NCI-H526 (cell line): ENCODE data around the gene DCBLD1.

Experiments used
- DNase-seq, 2 experiments: peaks; one replicate each; lab custom pipeline; 2025; lab: John Stamatoyannopoulos, UW

Gene DCBLD1

DNA sequence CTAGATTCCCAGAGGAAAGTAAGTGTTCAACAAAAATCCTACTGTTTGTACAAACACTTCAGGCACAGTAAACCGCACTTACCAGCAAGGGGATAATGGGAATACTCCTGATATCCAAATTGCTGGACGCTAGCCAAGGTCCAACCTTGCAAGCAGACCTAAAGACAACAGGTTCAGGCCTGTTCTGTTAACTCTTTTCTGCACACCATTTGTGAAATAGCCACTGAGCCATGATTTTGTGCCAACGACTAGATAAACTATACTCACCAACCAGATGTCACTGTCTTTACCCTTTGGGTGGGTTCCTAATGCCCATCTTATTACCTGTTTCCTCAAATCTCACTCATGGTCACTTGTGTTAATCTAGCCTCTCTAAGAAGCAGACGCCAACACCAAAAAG, 76.3 kb downstream of the DCBLD1 start:
- no peak for DNase-seq

DNA sequence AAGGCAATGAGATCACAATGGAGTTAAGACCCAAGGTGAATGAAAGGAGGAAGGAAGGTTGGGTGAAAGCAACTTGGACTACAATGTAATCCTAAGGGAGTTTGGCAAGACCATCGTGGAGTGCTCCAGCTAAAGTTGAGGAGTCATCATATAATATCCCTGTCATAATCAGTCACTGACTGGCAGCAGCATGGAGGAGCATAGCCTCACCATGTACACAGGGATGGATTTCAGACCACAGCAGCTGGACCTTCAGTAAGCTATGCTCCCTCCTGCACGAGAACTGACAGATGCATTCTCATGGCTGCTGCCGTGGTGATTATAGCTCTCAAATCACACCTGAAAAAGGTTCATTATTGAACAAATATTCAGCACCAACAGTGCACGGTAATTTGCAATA, 76.8 kb downstream of the DCBLD1 start:
- DNase-seq: no peak

DNA sequence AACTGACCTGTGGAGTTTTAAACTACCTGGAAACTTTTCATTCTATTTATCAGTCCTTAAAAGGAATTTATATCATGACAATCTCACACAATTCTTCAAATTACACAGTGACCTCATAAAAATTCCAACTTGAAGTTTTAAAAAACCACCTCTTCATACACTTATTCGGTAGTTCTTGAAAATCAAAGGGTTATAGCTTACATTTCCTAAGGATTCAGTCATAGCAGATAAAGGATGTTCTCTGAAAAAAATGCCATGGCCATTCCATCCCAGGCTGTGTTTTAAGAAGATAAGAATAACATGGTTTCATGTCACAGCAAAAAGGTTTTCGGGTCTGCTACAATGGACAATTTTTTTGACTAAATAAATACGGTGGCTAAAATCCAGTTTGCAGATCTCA, 78.7 kb downstream of the DCBLD1 start:
- DNase-seq: no peak

DNA sequence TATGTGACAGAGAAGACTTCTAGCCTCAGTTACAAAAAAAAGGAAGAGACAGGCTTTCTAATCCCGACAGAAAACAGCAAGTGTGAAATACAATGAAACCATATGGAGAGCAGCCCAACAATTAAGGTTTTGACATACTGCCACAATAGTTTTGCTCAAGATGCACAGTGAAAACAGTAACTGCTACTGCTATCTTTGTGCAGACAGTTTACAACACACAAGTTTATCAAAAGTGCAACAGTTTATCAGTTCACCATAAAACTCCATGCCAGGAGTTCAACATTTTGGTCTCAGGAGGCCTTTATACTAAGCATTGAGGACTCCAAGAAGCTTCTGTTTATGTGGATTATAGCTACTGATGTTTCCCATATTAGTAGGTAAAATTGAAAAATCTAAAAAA, 82.2 kb downstream of the DCBLD1 start:
- DNase-seq: no peak

DNA sequence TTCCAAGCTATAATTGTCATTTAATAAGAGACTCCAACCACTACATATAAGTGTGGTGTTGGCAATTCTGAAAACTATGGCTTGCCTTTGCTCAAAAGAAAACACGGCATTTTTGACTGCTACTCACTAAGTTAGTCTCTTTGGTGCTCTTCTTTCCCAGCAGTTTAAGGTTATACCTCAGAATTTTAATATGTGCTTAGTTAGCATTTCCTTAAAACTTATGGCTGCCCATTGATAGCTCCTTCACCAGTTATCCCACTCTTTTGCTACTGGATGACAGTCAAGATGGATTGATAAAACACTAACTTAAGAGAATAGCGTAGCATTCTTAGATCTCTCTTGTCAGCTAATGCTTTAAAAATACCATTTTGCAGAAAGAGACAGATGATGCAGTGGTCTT, 85.8 kb downstream of the DCBLD1 start:
- no peak for DNase-seq

DNA sequence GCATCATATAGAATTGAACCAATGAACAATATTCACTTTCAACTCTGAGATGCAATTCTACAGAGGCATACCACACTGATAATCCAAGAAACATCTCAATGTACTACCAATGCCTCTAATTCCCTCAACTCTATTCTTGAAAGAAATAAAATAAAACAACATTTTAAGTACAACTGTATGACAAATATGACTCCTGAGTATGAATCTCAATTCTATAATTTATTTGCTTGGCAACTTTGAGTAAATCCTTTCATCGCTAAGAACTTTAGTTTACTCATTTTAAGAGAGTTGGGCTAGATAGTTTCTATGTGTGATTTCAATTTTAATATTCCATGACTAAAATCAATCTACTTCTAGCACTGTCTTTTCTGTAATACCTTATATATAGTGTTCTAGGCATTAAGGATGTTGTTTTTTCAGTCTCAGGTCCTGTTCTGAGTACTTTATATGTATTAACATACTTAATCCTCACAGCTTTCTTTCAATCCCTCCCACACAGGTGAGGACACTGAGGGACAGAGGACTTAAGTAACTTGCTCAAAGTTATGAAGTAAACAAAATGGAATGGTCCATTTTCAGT, 86.4 kb downstream of the DCBLD1 start:
- no peak for DNase-seq

DNA sequence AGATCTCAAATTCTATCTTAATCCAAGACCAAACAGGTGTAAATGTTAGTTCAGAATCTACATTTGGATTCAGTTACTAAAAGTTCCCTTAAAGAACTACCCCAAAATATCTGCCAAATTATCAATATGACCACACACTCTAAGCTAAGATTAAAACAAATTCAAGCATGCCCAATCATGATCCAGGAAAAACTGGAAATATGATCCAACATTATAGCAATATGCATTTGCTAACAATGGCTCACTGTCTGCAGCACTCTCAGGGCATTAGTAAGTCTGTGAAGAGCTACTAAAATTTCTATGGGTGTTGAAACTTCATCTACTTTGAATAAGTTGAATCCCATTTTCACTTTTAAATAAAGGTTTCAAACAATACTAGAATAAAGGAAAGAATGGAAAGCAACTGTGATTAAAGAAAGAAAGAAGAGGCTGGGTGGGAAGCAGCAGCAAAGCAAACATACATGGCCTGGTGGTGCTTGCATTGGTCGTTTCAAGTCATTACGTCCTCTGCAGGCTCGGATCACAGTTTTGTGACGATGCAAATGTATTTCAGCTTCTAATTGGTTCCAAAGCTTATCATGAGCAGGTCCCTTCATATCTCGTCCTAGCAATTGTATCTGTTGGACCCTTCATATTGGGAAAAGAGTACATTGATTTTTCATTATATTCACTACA, 90.7 kb downstream of the DCBLD1 start:
- peak; percentile 48 to 51 for DNase-seq

DNA sequence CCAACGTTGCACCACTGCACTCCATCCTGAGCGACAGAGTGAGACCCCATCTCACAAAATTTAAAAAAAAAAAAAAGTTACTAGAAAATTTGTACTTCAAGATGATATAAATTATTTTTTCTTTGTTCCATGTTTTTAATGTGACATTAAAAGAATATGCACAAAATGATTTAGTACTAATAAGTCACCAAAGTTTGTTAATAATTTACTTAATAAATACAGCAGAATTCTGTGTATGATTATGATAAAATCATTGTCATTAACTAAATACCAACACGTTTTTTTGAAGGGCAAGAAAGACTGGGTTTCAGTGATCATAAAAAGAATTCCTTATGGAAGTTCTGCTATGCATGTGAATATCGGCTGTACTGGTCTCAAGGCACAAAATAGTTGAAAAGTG, 91.7 kb downstream of the DCBLD1 start:
- no peak for DNase-seq

DNA sequence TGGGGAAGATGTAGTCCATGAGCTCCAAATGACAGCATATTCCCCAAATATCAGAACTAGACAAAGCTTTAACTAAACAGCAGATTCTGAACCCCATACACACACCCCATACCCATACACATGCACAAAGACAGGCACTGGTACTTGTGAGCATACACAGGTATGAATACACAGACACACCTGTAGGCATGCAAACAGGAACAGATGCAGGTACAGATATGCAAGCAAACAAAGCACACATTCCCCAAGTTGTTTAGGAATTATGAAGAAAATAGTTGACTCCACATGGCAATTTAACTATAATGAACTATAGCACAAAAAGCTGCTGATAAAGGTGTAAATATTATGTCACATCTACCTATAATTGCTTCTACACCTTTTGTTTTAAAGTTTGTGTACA, 103.2 kb downstream of the DCBLD1 start:
- no peak for DNase-seq

DNA sequence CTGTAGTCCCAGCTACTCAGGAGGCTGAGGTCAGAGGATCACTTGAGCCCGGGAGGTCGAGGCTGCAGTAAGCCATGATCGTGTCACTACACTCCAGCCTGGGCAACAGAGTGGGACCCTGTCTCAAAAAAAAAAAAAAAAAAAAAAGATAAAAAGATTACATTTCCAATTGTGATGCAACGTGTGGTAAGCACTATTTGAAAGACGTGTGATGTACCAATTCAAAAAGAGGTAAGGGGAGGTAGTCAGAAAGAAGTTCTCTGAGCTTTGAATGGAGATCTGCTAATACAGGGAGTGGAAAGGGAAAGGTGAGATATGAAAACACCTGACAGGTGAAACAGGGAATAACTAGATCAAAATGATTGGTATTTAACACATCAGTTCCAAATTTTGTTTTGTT, 108.0 kb downstream of the DCBLD1 start:
- DNase-seq: no peak

DNA sequence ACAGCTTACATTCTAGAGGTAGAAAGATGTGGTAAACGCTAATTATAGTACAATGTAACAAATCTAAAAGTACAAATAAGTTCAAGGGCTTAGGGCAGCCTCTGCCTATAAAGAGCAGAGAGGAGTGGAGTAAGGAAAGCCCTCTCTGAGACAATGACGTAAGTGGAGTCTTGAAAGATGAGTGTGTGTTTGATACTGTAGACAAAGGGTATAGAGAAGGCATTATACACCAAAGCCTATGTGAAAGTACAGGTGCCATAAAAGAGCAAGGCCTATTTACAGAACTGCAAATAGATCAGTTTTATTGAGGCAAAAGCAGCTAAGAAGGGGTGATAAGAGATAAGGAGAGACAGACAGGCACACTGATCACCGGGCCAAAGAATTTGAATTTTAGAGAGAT, 108.9 kb downstream of the DCBLD1 start:
- no peak for DNase-seq

DNA sequence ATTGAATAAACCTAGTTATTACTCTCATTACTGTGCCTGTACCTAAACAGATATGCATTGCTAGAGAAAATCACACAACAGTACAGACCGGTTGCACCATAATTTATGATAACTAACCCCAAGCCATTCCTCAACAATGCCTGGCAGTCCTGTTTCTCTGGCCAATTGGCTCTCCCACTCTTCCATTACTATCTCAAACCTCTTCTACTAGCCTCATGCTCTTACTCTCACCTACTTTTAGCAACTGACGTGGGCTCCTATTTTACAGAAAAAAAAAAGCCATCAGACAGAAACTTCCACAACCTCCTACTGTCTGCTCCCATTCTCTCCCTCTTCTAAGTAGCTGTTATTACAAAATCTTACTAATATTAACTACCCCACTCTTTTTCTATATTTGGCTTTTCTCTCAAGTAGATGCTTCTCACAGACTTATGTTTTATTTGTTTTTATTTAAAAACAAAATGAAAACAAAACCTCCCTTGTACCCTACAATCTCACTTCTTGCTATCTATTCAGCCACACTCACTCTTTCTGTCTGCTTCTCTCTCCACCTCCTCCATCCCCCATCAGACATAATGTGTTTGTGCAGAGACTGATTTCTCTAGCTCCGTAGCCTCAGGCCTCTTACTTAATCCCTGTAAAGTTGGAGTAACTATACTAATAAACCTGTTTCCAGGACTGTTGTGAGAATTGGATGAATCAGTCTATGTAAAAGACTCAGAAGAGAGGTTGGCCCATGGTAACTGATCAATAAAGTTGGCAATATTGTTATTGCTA, 110.7 kb downstream of the DCBLD1 start:
- DNase-seq: no peak

DNA sequence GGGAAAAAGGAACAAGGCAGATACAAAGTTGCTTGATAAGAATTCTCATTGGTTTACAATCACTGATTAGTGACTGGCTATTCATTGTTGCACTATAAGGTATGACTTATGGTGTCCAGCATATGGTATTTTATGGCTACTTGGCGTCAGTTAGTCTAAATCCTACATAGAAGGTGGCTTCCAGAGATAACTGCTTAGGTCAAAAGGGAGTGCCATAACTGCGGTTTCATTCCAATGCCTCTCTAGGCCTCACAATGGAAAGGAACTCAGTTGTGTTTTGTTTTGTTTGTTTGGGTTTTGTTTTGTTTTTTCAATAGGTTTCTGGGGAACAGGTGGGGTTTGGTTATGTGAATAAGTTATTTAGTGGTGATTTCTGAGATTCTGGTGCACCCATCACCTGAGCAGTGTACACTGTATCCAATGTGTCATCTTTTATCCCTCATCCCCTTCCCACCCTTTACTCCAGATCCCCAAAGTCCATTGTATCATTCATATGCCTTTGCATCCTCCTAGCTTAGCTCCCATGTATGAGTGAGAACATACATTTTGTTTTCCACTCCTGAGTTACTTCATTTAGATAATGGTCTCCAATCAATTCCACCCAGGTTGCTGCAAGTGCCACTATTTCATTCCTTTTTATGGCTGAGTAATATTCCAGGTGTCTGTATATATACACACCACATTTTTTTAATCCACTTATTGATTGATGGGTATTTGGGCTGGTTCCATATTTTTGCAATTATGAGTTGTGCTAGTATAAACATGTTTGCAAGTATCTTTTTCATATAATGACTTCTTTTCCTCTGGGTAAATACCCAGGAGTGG, 112.8 kb downstream of the DCBLD1 start:
- no peak for DNase-seq

DNA sequence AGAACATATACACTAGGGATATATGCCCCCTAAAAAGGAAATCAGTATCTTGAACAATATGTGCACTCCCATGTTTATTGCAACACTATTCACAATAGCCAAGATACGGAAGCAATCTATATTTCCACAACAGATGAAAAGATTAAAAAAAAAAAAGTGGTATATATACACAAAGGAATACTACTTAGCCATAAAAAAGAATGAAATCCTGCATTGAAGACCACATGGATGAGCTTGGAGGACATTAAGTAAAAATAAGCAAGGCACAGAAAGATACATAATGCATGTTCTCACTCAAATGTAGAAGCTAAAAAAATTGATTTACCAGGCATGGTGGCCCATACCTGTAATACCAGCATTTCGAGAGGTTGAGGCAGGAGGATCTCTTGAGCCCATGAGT, 115.3 kb downstream of the DCBLD1 start:
- no peak for DNase-seq
